ENCODE results near the gene MMEL1. TPM values are rescaled to one million over a fixed set of nuclear protein-coding genes. Genes with fewer than 3 reads are reported as not detected.

Gene MMEL1
- total and polyA plus RNA-seq, 2 of the 13 experiments (the other 11 are each of a cell fraction or from before 2014, with no cell fraction given) = 0.48 TPM; not detected in 1

- TF ChIP-seq ZNF800 (CRISPR knock-in tag; IDR thresholded peaks at IDR 0.05) (0 out of 2 replicates have a peak, but pooled peaks have one; percentile 64), KDM5B (CRISPR knock-in tag; IDR thresholded peaks at IDR 0.05; ENCODE audit: borderline replicate concordance) (peak; percentile 49; the same call in 1 of the 2 replicates), REPIN1 (CRISPR knock-in tag; IDR thresholded peaks at IDR 0.05; ENCODE audit: borderline replicate concordance, low read depth) (no peak), TEAD3 (CRISPR knock-in tag; optimal IDR thresholded peaks at IDR 0.05; ENCODE audit: borderline replicate concordance) (peak; percentile 61), ZMYM4 (CRISPR knock-in tag; IDR thresholded peaks at IDR 0.05) (peak; percentile 49; the same call in 1 of the 2 replicates), ZSCAN25 (CRISPR knock-in tag; IDR thresholded peaks at IDR 0.05) (peak; percentile 57; the same call in 1 of the 2 replicates), NR1H2 (CRISPR knock-in tag; IDR thresholded peaks at IDR 0.05; ENCODE audit: borderline replicate concordance, low read depth) (no peak; the same call in 1 of the 2 replicates), MAZ (IDR thresholded peaks at IDR 0.05; ENCODE audit: borderline replicate concordance, low read depth, low read length) (no peak), MAZ (CRISPR knock-in tag; IDR thresholded peaks at IDR 0.05; ENCODE audit: low read depth) (peak; percentile 74; the same call in 1 of the 2 replicates), FOXA1 (IDR thresholded peaks at IDR 0.05) (no peak), FOXA1 (CRISPR knock-in tag; IDR thresholded peaks at IDR 0.05) (peak; percentile 78), ZNF496 (CRISPR knock-in tag; IDR thresholded peaks at IDR 0.05; ENCODE audit: insufficient replicate concordance) (no peak), NONO (IDR thresholded peaks at IDR 0.05) (no peak), NONO (CRISPR knock-in tag; conservative IDR thresholded peaks at IDR 0.05) (peak; percentile 72), HIC2 (CRISPR knock-in tag; IDR thresholded peaks at IDR 0.05; ENCODE audit: low read depth) (peak; percentile 41; the same call in 1 of the 2 replicates), ZMYM2 (CRISPR knock-in tag; IDR thresholded peaks at IDR 0.05) (0 out of 2 replicates have a peak, but pooled peaks have one; percentile 60), EP300 (IDR thresholded peaks at IDR 0.05; ENCODE audit: low read depth in 2 of 2, low read length in 2 of 2) (peak in 1 of 2 experiments; percentile 67; a peak in 2 of 4 replicates), EP300 (CRISPR knock-in tag; IDR thresholded peaks at IDR 0.05; ENCODE audit: borderline replicate concordance) (peak; percentile 20; the same call in 1 of the 2 replicates), ZNF792 (CRISPR knock-in tag; IDR thresholded peaks at IDR 0.05) (no peak), ZNF776 (CRISPR knock-in tag; IDR thresholded peaks at IDR 0.05) (0 out of 2 replicates have a peak, but pooled peaks have one; percentile 23), SIX1 (CRISPR knock-in tag; IDR thresholded peaks at IDR 0.05; ENCODE audit: borderline replicate concordance) (peak; percentile 46; the same call in 1 of the 2 replicates), HDAC1 (CRISPR knock-in tag; IDR thresholded peaks at IDR 0.05) (peak; percentile 78), POLR2AphosphoS5 (IDR thresholded peaks at IDR 0.05; ENCODE audit: low read depth, low read length) (peak; percentile 64), ZNF317 (CRISPR knock-in tag; IDR thresholded peaks at IDR 0.05) (peak; percentile 66; the same call in 1 of the 2 replicates), MEIS2 (CRISPR knock-in tag; IDR thresholded peaks at IDR 0.05) (0 out of 2 replicates have a peak, but pooled peaks have one; percentile 7)
- TF ChIP-seq, protein P1, sequence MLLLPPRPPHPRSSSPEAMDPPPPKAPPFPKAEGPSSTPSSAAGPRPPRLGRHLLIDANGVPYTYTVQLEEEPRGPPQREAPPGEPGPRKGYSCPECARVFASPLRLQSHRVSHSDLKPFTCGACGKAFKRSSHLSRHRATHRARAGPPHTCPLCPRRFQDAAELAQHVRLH (CRISPR knock-in tag; IDR thresholded peaks at IDR 0.05; ENCODE audit: borderline replicate concordance, low read depth) = no peak
Measured at GRCh38 chr1:2575801-2576663, 56.8 kb downstream of the MMEL1 start (continued).

Data from HepG2 (cell line).